Measurements from ENCODE around the gene CNNM3. TPM values are rescaled to one million over a fixed set of nuclear protein-coding genes. Genes with fewer than 3 reads are reported as not detected.

CNNM3 gene
- total and polyA plus RNA-seq, 4 donors = 7.2 to 31.4 (median 14.6) TPM

DNA sequence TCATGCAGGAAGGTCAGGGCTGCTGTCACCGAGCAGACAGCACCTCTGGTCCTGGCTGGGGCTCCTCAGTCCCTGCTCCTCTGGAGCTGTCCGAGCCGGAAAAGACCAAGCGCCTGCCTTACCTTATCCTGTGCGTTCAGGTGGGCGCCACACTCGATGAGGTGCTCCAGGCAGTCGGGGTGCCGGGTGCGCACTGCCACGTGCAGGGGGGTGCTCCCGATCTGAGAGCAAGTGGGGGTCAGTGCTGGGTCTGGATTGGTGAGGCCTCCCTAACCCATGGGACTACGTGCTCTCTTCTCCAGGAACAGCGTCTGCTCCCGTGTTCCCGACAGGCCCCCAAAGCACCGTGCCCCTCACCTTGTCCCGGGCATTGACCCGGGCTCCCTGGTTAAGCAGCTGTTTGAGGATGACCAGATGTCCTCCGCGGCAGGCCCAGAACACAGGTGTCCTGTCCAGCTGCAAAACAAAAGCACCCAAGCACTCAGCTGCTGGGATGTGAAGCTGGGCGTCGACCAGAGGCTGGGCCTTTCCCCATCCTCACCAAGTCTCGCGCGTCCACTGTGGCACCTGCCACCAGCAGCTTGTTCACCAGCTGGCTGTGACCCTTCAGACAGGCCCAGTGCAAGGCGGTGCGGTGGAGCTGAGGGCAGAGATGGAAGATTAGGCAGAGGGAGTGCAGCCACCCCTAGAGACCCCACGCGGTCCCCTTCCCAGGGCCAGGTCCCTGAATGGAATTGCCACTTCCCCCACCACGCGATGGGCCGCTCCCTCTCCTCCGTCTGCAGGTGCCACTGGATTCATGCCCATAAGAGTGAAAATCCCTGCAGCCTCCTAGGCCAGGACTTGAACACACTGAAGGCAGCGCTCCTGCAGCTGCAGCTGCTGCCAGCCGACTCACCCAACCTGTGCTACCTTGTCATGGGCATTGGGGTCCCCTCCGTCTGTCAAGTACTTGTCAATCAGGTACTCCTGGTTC, 24.1 kb downstream of the CNNM3 start:
- DNase-seq = no peak
- ATAC-seq (ENCODE audit: insufficient read depth, low FRiP score) = no peak
- Histone ChIP-seq H3K4me1 (ENCODE audit: control insufficient read depth in 5 of 5, insufficient read depth in 5 of 5, low read length in 5 of 5) (peaks cover 0 to 8% (median 0%) of the 10 kb centered on the region in 5 donors), H3K27me3 (ENCODE audit: control insufficient read depth in 3 of 3, insufficient read depth in 3 of 3, low read length in 2 of 3) (no peaks in the 10 kb centered on the region), H3K4me3 (no peak overlapping the region), H3K9me3 (ENCODE audit: control insufficient read depth in 4 of 4, insufficient read depth in 3 of 4, low read length in 3 of 4) (no peaks in the 10 kb centered on the region), H3K27ac (ENCODE audit: low read depth in 1 of 2, low read length in 1 of 2) (no peak overlapping the region), H3K36me3 (ENCODE audit: control insufficient read depth in 4 of 4, insufficient read depth in 4 of 4, low read length in 4 of 4) (peaks cover 0 to 5% (median 2%) of the 10 kb centered on the region in 4 donors), H3K9ac (ENCODE audit: insufficient read depth in 1 of 2, low read length in 2 of 2) (no peak overlapping the region)
- 92 to 93% methylated on average over 37 of the region's 37 CpGs for WGBS, 2 donors
- no peak for TF ChIP-seq CTCF (IDR thresholded peaks at IDR 0.05; ENCODE audit: control extremely low read depth, extremely low read depth)

- Histone ChIP-seq H3K9ac (ENCODE audit: insufficient read depth in 1 of 2, low read length in 2 of 2) (no peak overlapping the region), H3K9me3 (ENCODE audit: control insufficient read depth in 4 of 4, insufficient read depth in 3 of 4, low read length in 3 of 4) (no peaks in the 10 kb centered on the region), H3K4me1 (ENCODE audit: control insufficient read depth in 5 of 5, insufficient read depth in 5 of 5, low read length in 5 of 5) (peaks cover 0 to 8% (median 0%) of the 10 kb centered on the region in 5 donors), H3K27ac (ENCODE audit: low read depth in 1 of 2, low read length in 1 of 2) (no peak overlapping the region), H3K27me3 (ENCODE audit: control insufficient read depth in 3 of 3, insufficient read depth in 3 of 3, low read length in 2 of 3) (no peaks in the 10 kb centered on the region), H3K36me3 (ENCODE audit: control insufficient read depth in 4 of 4, insufficient read depth in 4 of 4, low read length in 4 of 4) (peaks cover 0 to 3% (median 2%) of the 10 kb centered on the region in 4 donors), H3K4me3 (no peak overlapping the region)
- no peak for TF ChIP-seq CTCF (IDR thresholded peaks at IDR 0.05; ENCODE audit: control extremely low read depth, extremely low read depth)
- ATAC-seq (ENCODE audit: insufficient read depth, low FRiP score) (no peak), DNase-seq (no peak)
- WGBS, 2 donors = 87 to 91% methylated on average over 15 to 16 of the region's 16 CpGs
Observed at GRCh38 chr2:96841701-96842495, 25.8 kb downstream of the CNNM3 start.

GRCh38 chr2:96842600-96842999, 26.5 kb downstream of the CNNM3 start:
- peaks cover 0 to 8% (median 0%) of the 10 kb centered on the region in 5 donors for H3K4me1 ChIP-seq (ENCODE audit: control insufficient read depth in 5 of 5, insufficient read depth in 5 of 5, low read length in 5 of 5)
- H3K9ac ChIP-seq (ENCODE audit: insufficient read depth in 1 of 2, low read length in 2 of 2) = no peak overlapping the region
- H3K27ac ChIP-seq (ENCODE audit: low read depth in 1 of 2, low read length in 1 of 2) = no peak overlapping the region
- 91 to 98% methylated on average over 7 of the region's 7 CpGs for WGBS, 2 donors
- no peak for DNase-seq
- H3K9me3 ChIP-seq (ENCODE audit: control insufficient read depth in 4 of 4, insufficient read depth in 3 of 4, low read length in 3 of 4) = no peaks in the 10 kb centered on the region
- H3K27me3 ChIP-seq (ENCODE audit: control insufficient read depth in 3 of 3, insufficient read depth in 3 of 3, low read length in 2 of 3) = no peaks in the 10 kb centered on the region
- H3K4me3 ChIP-seq = no peak overlapping the region
- ATAC-seq (ENCODE audit: insufficient read depth, low FRiP score) = no peak
- peaks cover 0 to 3% (median 3%) of the 10 kb centered on the region in 4 donors for H3K36me3 ChIP-seq (ENCODE audit: control insufficient read depth in 4 of 4, insufficient read depth in 4 of 4, low read length in 4 of 4)
- TF ChIP-seq CTCF (IDR thresholded peaks at IDR 0.05; ENCODE audit: control extremely low read depth, extremely low read depth) = no peak

Data from lung (tissue), 12 donors.